Stimulated activated CD4-positive, alpha-beta T cell treated with anti-CD3 and anti-CD28 coated beads, TNF-alpha, amount 100 ng/mL, for 24 hours (primary cell): ENCODE results near the gene ALMS1.
"Not testable (repeated sequence)": the region's sequence is repeated elsewhere in the genome, so short reads cannot be mapped to it uniquely, and the experiment has no call there.

ENCODE experiments used
- DNase-seq, 3 experiments: peaks; one replicate each; pipeline ENCODE4 v3.0.0-alpha.2; 2020; ENCODE audit warnings: low read depth in 3 of 3

The ALMS1 gene

DNA sequence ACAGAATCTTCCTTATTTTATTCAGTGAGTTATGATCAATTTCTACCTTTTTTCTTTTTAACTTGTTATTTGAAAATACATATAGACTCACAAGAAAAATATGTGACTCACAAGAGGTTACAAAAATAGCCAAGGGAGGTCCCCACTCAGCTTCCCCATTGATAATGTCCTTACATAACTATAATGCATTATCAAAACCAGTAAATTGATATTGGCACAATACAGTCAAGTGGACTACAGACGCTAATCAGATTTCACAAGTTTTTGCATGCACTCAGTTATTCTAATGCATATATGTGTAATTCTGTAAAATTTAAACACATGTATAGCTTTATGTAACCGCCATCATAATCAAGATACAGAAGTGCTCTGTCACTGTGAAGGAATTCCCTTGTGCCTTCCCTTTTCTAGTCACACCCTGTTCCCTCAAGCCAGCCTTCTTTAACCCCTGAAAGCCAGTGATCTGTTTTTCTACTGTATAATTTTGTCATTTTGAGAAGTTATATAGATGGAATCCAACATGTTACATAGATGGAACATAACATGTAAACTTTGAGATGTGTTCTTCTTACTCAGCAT is 118.4 kb downstream of the ALMS1 start:
- DNase-seq, result no peak

DNA sequence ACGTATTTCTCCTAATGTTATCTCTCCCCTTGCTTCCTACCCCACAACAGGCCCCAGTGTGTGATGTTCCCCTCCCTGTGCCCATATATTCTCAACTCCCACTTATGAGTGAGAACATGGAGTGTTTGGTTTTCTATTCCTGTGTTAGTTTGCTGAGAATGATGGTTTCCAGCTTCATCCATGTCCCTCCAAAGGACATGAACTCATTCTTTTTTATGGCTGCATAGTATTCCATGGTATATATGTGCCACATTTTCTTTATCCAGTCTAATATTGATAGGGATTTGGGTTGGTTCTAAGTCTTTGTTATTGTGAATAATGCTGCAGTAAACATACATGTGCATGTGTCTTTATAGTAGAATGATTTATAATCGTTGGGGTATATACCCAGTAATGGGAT is 119.2 kb downstream of the ALMS1 start:
- not testable (repeated sequence) for DNase-seq

DNA sequence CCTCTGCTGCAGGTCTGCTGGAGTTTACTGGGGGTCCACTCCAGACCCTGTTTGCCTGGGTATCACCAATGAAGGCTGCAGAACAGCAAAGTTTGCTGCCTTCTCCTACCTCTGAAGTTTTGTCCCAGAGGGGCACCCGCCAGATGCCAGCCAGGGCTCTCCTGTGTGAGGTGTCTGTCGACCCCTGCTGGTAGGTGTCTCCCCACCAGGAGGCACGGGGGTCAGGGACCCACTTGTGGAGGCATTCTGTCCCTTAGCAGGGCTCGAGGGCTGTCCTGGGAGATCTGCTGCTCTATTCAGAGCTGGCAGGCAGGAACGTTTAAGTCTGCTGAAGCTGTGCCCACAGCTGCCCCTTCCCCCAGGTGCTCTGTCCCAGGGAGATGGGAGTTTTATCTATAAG is 124.8 kb downstream of the ALMS1 start:
- not testable (repeated sequence) for DNase-seq

DNA sequence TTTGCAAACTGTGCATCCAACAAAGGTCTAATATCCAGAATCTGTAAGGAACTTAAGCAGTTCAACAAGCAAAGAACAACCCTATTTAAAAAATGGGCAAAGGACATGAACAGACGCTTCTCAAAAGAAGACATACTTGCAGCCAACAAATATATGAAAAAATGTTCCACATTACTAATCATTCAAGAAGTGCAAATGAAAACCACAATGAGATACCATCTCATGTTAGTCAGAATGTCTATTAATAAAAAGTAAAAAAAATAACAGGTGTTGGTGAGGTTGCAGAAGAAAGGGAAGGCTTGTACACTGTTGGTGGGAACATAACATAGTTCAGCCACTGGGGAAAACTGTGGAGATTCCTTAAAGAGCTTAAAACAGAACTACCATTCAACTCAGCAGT is 130.4 kb downstream of the ALMS1 start:
- no peak for DNase-seq

DNA sequence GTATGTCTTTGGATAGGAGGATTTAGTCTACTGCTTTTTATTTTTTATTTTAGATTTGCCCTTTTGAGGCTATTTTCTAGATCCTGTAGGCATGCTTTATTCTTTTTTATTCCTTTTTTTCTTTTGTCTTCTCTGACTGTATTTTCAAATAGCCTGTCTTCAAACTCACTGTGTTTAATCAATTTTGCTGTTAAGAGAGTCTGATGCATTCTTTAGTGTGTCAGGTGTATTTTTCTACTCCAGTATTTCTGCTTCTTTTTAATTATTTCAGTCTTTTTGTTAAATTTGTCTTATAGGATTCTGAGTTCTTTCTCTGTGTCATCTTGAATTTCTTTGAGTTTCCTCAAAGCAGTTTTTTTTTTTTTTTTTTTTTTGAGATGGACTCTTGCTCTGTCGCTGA is 143.1 kb downstream of the ALMS1 start:
- DNase-seq, result no peak

DNA sequence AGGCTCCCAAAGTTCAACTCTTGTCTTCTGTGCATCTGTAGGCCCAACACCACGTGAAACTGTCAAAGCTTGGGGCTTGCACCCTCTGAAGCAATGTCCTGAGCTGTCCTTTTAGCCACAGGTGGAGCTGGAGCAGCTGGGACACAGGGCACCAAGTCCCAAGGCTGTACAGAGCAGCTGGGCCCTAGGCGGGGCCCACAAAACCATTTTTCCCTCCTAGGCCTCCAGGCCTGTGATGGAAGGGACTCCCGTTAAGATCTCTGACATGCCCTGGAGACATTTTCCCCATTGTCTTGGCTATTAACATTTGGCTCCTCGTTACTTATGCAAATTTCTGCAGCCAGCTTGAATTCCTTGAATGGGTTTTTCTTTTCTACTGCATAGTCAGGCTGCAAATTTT is 145.1 kb downstream of the ALMS1 start:
- DNase-seq, result not testable (repeated sequence)

DNA sequence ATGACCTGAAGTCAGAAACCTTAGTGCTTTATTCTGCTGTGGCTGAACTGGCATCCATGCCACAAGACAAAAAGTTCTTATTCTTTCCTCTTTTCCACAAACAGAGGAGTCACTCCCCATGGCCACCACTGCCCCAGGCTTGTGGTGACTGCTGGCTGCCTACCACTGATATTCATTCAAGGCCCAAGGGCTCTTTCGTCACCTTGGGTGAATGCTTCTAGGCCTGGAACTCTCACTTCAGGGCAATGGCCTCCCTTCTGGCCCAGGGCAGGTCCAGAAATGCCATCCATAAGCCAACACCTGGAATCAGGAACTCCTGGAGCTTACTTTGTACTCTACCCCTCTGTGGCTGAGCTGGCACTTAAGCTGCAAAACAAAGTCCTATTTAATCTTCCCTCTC is 146.7 kb downstream of the ALMS1 start:
- no peak for DNase-seq

DNA sequence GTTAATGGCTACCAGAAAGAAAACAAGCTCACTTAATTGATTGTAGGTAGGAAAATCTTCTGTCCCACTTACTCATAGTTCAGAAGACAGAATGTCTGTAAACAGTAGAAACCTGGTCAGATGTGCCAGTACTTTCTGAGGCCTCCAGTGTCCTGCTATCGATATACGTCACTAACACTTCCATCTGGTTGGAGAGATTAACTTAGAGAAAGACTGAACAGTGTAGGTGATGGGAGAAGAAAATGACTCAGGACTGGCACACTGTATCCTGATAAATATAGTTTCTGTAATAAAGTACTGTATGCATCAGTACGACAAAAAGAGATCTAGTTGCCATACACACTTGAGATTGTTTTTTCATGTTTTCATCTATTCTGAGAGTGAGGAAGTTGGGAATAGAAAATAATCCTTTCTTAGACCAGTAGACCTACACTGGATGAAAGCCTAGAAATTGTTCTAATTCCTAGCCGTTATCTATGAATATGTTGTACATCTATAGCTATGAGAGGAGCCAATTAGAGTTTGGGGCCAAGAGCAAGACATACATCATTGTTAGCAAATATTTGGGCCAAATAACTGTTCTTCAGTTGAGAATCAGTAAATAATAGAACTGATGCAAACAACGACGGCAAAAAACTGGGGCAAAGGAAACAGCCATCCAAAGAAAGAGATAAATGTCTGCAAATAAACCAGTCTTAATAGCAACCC is 150.7 kb downstream of the ALMS1 start:
- no peak for DNase-seq

DNA sequence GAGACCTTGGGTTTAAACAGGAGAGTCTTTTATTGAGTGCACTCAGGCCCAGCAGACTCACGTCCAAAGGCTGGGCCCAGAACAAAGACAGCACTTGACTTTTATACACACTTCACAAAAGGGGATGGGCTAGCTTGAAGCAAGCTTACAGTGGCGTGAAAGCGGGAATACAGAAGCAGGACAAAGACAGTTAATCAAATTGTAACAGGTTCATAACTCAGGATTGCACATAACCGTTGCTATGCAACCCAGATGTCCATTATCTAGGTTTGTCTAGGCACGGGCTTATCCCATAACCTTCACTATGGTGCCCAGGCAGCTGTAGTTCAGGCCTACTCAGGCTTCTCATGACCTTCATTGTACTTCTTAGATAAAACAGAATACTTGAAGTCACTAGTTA is 175.2 kb downstream of the ALMS1 start:
- not testable (repeated sequence) for DNase-seq

DNA sequence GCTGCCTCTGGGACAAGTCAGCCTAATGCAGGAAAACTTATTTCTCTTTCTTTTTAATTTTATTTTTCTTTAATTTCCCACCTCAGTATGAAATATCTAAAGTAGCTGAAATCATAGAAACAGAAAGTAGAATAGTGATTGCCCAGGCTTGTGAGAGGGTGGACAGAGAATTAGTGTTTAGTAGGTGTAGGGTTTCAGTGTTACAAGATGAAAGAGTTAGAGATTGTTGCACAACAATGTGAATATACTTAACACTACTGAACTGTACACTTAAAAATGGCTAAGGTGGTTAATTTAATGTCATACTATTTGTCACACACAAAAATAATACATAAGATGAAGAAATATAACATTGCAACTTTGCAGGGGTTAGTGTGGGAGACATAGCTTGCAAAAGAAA is 175.8 kb downstream of the ALMS1 start:
- no peak for DNase-seq

DNA sequence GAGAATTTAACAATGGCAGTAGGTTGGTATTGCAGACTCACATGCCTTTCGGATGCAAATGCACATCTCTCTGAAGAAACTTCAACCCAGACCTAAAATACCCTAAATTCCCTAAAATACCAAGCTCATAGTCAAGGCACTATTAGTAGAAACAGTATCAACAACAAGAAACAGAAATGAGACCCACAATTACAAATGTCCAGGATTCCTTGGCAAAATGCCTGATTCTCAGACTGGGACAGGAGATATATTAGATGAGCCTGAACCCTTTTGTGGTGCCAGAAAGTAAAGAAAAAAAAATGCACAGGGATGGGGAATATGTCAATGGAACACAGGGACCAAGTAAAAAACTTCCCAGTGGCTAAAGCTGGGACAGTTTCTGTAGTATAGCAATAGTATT is 179.3 kb downstream of the ALMS1 start:
- DNase-seq, result no peak

DNA sequence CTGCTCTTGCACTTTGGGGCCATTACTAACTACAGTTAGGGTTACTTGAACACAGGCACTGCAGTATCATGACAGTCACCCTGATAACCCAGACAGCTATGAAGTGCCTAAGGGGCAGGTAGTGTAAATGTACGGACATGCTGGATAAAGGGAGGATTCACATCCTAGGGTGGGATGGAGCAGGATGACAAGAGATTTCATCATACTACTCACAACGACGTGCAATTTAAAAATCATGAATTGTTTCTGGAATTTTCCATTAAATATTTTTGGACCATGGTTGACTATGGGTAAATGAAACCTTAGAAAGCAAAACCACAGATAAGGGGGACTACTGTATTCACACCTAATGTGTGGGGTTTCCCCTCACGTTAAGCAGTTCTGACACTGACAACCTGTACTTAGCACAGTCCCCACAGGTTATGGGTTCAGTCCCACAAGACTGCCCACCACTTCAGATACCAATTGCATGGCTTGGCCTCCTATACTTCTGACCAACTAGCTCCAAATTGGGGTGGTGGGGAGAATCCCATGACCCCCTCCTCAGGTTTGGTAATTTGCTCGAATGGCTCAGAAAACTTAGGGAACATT is 180.7 kb downstream of the ALMS1 start:
- DNase-seq, result no peak

DNA sequence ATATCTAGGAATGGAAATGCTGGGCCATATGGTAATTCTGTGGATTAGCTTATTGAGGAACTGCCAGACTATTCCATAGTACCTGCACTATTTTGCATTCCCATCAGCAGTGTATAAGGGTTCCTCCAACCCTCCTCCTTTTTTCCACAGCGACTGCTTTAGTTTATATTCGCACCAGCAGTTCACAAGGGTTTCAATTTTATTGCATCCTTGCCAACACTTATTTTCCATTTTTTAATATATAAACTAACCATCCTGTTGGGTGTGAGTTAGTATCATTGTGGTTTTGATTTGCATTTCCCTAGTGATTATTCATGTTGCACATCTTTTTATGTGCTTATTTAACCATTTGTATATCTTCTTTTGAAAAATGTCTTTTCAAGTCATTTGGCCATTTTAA is 189.6 kb downstream of the ALMS1 start:
- no peak for DNase-seq

DNA sequence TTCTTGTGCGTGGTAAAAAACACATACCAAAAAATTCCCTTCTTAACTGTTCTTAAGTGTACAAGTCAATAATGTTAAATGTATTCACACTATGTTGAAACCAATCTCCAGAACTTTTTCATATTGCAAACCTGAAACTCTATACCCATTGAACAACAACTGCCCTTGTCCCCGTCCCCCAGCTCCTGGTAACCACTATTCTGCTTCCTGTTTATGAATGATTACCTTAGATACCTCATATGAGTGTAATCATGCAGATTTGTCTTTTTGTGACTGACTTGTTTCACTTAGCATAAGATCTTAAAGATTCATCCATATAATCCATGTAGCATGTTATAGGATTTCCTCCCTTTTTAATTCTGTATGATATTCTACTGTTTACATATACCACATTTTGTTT is 196.7 kb downstream of the ALMS1 start:
- no peak for DNase-seq

DNA sequence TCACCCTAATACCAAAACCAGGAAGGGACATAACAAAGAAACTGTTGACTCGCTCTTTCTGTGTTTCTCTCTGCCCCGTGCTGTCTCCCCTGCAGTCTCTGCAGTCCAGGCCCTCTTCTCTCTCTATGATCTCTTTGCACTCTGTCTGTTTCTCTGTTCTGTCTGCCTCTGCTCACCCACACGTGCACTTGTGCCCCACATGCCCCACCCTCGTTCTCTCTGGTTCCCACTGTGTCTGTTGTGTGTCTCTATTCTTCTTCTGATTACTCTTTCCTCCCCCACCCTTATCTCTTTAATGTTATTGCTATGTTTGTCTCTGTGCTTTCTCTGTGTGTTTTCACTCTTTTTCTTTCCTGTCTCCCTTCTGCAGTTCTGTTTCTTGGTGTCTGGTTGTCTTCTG is 202.5 kb downstream of the ALMS1 start:
- no peak for DNase-seq

DNA sequence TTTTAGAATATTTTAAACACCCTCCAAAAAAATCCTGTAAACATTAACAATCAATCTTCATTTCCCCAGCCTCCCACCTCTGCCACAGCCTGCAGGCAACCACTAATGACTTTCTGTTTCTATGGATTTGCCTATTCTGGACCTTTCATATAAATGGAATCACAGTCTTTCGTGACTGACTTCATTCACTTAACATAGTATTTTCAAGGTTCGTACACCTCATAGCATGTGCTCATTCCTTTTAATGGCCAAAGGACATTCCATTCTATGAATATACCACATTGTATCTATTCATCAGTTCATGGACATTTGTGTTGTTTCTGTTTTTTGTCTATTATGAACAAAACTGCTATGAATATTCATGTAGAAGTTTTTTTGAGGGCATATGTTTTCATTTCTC is 208.0 kb downstream of the ALMS1 start:
- no peak for DNase-seq

DNA sequence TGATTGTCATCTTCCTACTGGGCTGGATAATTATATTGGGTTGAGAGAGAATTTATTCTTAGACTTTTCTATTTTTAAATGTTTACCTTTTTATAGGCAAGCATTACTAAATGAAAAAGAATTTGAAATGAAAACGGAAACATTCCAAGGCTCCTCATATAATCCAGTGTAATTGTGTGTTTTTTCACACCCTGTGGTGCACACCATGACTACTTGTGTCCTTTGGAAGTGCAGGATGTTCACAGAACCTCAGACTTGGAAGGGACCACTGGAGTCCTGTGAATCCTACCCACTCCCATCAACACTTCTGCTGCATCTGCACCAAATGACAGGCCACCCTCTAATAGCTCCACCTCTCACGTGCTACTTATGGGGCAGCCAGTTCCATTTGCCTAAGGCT is 208.6 kb downstream of the ALMS1 start:
- DNase-seq, result no peak

DNA sequence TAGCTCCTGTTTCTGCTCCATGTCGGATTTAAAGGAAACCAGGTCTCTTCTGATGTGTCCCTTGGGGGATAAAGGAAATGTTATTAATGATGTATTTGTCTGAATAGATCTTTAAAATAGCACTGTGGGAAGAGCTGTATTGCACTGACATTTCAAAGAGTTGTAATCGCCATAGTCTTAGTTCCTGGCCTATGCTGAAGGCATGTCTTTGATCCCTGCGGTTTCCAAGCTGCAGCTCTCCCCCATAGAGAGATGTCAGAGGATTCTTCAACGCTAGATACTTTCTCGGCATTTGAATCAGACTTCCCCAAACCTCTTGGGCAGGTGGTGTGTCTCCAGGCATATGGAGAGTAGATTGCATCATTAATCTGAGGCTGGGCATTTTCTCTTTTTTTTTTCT is 216.1 kb downstream of the ALMS1 start:
- no peak for DNase-seq

DNA sequence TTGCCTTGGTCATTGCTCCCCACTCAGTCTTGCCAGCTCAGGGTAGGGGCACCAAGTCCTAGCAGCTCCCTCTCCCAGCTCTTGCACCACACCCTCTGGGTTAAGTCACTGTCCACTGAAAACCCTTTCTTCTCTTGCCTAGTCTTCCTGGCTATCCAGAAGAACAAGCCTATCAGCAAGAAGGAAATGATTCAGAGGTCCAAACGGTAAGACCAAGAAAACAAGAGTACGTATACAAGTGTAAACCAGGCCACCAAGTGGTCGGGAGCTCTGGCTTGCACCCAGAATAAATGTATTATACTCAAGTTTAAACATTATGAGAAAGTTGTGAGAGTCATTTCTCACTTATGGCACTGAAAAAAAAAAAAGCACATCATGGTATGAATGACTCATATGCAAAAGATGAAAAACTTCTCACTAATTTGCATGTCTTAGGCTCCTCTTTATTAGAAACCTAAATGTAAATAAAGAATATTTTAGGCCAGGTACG is 217.5 kb downstream of the ALMS1 start:
- DNase-seq, result not testable (repeated sequence)

DNA sequence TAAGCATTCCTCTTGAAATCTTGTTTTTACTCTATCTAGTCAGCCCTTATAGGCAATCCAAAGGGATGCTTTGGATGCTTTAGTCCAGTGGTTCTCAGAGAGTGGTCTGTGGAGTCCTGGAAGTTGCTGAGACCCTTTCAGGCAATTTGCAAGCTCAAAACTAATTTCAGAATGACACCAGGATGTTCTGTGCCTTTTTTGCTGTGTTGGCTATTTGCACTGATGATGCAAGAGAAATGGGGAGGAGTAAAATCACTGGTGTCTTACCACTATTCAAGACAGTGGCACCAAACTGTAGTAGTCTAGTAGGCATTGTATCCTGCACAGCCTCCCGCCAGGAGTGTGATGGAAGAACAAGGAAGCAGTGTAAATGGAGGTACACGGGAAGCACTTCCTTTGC is 219.0 kb downstream of the ALMS1 start:
- not testable (repeated sequence) for DNase-seq

DNA sequence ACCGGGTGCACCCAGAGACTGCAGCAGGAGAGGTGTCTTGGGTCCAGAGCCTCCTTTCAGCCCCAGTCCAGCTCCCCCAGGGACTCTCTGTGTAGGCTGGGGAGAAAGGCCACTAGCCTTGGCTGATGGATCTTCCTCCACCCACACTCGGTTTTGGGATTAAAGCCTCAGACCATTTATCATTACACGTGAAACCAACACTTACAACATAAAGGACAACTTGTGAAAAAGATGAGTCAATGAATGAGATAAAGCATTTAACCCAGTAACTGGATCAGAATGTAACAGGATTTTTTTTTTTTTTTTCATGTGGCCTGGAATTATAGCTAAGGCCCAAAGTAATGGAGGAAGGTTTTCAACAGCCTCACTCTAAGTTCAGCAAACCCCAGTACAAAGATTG is 224.5 kb downstream of the ALMS1 start:
- DNase-seq, result no peak

DNA sequence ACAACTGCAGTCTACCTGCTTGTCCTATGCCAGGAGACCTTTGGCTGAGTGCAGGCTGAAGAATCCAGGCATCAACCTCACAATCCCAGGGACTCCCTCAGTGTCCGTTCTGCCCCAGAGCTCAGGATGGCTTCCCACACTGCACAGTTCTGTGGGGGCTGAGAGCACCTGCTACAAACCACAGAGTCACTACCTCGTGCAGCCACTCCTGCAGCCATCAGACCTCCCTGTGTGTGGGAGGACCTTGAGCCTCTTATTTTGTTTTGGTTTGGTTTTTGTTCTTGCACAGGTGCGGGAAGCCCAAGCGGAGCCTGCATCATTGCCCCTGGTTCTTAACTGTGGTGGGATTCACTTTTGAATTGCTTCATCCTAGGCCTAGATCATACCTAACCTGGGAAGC is 225.6 kb downstream of the ALMS1 start:
- DNase-seq, result no peak

DNA sequence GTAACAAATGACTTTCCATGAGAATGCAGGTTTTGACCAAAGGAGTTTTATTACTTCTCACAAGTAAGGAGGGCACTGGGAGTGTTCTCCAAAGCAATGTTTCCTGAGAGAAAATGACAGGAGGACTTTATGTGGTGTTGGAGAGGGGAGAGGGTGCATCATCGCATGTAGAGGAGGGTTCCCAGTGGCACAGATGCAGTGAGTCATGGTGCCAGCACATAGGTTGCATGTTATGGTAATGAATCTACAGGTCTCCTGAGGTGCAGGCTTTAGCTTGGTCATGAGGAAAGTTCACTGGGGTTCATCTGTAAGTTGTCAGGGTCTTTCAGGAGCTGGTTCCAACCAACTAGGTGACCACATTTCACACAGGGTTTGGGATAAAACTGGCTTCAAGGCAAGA is 226.2 kb downstream of the ALMS1 start:
- DNase-seq, result no peak
